H7 (cell line): ENCODE measurements around the gene ARHGDIA. TPM values are rescaled to one million over a fixed set of nuclear protein-coding genes. Genes with fewer than 3 reads are reported as not detected.

Experiments
- DNase-seq: peaks from one replicate; pipeline ENCODE4 v3.0.0; 2012
- H3K27me3 ChIP-seq: 2 replicates; pipeline ENCODE4 v1.6.0; 2011; ENCODE audit warnings: mild to moderate bottlenecking, low read length; ENCODE audit not compliant: control insufficient read depth, insufficient read depth
- H3K36me3 ChIP-seq: replicated peaks from 2 replicates; pipeline ENCODE4 v1.5.1; 2011; ENCODE audit warnings: low read length; ENCODE audit not compliant: control insufficient read depth, insufficient read depth
- H3K4me3 ChIP-seq: 2 replicates; pipeline ENCODE4 v1.5.1; 2011; ENCODE audit warnings: low read depth, mild to moderate bottlenecking, control low read depth, low read length, moderate library complexity; ENCODE audit not compliant: insufficient read depth
- total RNA-seq: library from RNA; depleted of rRNA; stranded (reverse); fragments of >200 nt; shearing (Covaris generic); gene quantifications from 2 replicates; pipeline ENCODE4 v1.2.3, GENCODE V29; 2014

Gene ARHGDIA
- total RNA-seq, 1 experiment from 2014 or later = 158 TPM

GRCh38 chr17:81909966-81910839, 39.1 kb upstream of the ARHGDIA start:
- Histone ChIP-seq H3K27me3 (peaks cover 2% of the 10 kb centered on the region; the same call in 1 of the 2 replicates), H3K4me3 (peak overlapping the region; percentile 78), H3K36me3 (peaks cover 7% of the 10 kb centered on the region)
- no peak for DNase-seq

- Histone ChIP-seq H3K4me3 (no peak overlapping the region), H3K27me3 (peaks cover 2% of the 10 kb centered on the region; the same call in 1 of the 2 replicates), H3K36me3 (peaks cover 5% of the 10 kb centered on the region)
- no peak for DNase-seq
Observed at GRCh38 chr17:81909231-81909630, 38.1 kb upstream of the ARHGDIA start.

GRCh38 chr17:81908793-81909192, 37.7 kb upstream of the ARHGDIA start:
- H3K36me3 ChIP-seq = peaks cover 3% of the 10 kb centered on the region; the same call in 1 of the 2 replicates
- no peak for DNase-seq
- H3K4me3 ChIP-seq = no peak overlapping the region
- H3K27me3 ChIP-seq = peaks cover 2% of the 10 kb centered on the region; the same call in 1 of the 2 replicates

GRCh38 chr17:81907219-81908145, 36.3 kb upstream of the ARHGDIA start:
- Histone ChIP-seq H3K27me3 (peaks cover 3% of the 10 kb centered on the region), H3K36me3 (peaks cover 2% of the 10 kb centered on the region; the same call in 1 of the 2 replicates), H3K4me3 (no peak overlapping the region)
- no peak for DNase-seq

DNA sequence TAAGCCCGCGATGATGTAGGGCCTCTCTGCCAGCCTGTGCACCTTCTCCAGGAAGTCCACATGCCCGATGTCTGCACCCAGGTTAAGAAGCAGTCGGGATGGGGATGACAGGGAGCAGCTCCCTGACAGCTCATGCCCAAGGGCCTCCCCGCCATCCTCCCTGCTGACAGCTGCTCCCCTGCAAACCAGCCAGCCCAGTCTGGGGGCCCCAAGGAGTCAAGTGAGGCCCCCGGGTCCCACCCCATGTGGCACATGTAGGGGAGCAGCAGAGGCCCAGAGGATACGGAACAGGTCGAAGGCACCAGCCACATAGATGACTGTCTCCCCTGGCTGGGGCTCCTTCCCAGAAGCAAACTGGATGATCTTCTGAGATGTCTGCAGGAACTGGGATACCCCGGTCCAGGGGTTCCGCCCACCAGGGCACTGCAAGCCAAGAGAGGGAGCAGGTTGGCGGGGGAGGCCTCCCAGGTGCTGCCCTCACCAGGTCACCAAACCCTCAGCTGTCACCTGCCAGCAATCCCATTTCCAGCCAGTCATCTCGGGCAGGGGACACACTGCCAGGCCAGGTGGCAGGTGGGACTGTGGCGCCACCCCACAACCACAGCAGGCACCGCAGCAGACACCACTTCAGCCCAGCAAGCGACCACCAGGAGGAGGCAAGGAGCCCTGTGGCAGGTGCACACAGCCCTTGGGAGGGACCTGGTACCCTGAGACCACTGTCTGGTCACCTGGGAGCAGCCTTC, 35.5 kb upstream of the ARHGDIA start:
- Histone ChIP-seq H3K4me3 (no peak overlapping the region), H3K27me3 (peaks cover 10% of the 10 kb centered on the region), H3K36me3 (peaks cover 2% of the 10 kb centered on the region; the same call in 1 of the 2 replicates)
- DNase-seq = peak; percentile 77

DNA sequence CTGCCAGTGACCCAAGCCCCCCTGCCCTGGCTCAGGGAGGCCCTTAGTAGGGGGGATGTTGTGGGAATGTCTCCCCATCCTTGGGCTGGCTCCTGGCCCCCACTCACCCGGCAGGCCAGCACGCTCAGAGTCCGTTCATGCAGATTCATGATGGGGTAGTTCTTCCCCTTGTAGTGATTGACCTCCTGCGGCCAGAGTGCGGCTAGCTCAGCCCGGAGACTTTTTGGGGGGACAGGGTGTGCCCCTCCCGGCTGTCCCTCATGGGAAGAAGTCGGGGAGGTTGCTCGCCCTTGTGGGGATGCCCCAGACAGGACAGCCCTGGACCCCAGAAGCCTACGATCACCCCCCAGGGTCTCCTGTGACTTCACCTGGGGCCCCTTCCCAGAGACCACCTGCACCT, 34.9 kb upstream of the ARHGDIA start:
- peaks cover 2% of the 10 kb centered on the region; the same call in 1 of the 2 replicates for H3K36me3 ChIP-seq
- no peak overlapping the region for H3K4me3 ChIP-seq
- peaks cover 16% of the 10 kb centered on the region for H3K27me3 ChIP-seq
- DNase-seq = no peak

DNA sequence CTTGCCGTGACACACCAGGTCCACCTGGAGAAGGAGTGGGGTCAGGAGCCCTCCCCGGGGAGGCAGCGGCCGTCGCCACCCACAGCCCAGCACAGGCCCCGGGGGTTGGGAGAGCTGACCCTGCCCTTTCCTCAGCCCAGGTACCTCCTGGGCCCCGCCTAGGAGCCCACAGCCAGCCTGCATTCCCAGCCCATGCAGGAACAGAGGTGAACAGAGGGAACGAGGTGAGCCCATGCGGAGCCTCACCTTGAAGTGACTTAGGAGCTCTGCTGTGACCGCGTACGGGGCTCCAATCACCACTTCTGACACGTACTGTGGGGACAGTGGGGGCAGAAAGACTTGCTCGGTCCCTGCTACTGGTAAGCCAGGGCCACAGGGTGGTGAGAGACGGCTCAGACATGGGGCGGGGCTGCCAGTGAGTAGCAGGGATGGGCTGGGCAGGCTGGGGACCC, 34.3 kb upstream of the ARHGDIA start:
- Histone ChIP-seq H3K27me3 (peaks cover 17% of the 10 kb centered on the region), H3K4me3 (no peak overlapping the region), H3K36me3 (peaks cover 2% of the 10 kb centered on the region; the same call in 1 of the 2 replicates)
- DNase-seq = no peak

DNA sequence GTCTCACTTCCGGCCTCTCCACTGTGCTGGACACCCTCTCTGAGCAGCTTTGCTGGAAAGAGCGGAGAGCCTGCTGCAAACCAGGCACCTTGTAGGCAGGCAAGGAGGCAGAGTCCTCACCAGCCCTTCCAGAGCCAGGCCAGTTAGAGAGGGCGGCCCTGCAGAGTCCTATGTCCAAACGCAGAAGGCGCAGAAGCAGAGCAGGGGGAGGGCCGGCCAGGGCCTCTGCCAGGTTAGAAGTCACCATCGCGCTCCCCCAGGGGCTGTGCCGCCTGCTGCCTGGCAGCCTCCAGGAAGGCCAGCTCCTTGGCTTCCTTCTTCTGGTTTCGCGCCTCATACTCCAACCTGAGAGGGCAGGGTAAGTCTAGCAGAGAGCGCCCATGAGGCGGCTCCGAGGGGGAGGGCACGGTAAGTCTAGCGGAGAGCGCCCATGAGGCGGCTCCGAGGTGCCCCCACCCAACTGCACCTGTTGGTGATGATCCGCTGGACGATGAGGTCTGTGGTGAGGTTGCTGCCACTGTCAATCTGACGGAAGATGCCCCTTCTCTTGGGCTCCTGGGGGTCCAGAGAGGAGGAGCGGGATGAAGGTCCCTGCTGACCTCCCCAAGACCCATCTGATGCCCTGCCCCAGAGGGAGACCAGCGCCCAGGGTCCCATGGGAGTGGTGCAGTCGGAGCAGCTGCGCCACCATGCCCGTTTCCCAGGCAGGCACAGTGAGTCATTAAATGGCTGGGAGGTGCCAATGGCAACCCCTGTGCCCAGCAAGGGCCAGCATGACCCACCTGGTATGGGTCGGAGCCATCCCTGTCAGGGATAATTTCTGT, 33.7 kb upstream of the ARHGDIA start:
- peaks cover 16% of the 10 kb centered on the region for H3K27me3 ChIP-seq

GRCh38 chr17:81903896-81904599, 32.9 kb upstream of the ARHGDIA start:
- peaks cover 16% of the 10 kb centered on the region for H3K27me3 ChIP-seq
- no peak for DNase-seq
- H3K36me3 ChIP-seq = peaks cover 4% of the 10 kb centered on the region; the same call in 1 of the 2 replicates
- no peak overlapping the region for H3K4me3 ChIP-seq

More for the DNA sequence above, 33.7 kb upstream of the ARHGDIA start:
- Histone ChIP-seq H3K36me3 (peaks cover 2% of the 10 kb centered on the region; the same call in 1 of the 2 replicates), H3K4me3 (no peak overlapping the region)
- DNase-seq = no peak

DNA sequence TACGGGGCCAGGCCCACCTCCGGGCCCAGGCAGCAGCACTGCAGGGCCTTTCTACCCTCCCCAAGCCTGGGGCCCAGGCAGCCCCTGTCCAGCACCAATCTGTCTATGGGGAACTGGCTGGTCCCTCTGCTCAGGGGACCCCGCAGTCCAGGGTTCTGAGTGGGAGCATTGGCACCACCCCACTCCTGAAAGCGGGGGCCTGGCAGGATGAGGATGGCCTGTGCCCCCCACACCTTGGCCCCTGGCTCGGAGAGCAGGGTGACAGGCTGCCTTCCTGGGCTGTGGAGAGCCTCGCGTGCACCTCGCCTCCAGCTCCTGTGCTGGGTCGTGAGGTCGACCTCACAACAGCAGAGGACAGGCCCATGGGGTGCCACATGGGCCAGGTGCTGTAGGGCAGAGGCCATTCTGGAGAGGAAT, 32.3 kb upstream of the ARHGDIA start:
- H3K4me3 ChIP-seq = no peak overlapping the region
- peaks cover 4% of the 10 kb centered on the region; the same call in 1 of the 2 replicates for H3K36me3 ChIP-seq
- peaks cover 16% of the 10 kb centered on the region for H3K27me3 ChIP-seq
- DNase-seq = no peak

DNA sequence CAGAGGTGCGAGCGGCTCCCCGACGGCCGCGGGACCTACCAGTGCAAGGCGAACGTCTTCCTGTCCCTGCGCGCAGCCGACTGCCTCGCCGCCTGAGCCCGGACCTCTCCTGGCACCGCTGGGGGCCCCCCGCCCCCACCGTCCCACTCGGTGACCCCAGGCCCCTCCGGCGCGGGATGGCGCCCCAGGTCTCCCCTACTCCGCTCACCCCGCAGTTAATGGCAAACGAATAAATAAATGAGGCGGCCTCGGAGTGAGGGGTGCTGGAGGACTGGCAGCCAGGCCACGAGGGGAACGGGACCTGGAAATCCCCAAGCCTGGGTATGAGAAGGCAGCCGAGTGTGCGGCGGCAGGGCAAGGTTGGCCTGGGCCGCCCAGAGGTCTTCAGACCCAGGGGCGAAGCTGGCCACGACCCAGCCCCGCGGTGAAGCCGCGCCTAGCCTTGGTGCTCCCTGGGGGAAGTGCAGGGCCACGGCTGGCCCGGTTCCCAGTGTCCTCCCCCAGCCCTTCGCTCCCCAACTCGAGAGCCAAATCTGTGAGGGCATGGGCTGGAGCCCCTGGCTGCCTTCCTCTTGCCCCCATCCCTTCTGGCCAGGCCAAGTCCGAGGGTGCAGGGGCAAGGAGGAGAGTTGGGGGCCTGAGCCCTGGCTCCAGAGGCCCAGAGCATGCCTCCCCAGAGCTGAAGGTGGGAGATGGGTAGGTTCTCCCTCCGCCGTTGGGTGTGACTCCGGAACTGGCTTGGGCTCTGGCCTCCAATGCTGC, 31.7 kb upstream of the ARHGDIA start:
- DNase-seq = peak; percentile 84
- H3K27me3 ChIP-seq = peaks cover 16% of the 10 kb centered on the region
- peaks cover 6% of the 10 kb centered on the region for H3K36me3 ChIP-seq
- peak overlapping the region; percentile 34 for H3K4me3 ChIP-seq

DNA sequence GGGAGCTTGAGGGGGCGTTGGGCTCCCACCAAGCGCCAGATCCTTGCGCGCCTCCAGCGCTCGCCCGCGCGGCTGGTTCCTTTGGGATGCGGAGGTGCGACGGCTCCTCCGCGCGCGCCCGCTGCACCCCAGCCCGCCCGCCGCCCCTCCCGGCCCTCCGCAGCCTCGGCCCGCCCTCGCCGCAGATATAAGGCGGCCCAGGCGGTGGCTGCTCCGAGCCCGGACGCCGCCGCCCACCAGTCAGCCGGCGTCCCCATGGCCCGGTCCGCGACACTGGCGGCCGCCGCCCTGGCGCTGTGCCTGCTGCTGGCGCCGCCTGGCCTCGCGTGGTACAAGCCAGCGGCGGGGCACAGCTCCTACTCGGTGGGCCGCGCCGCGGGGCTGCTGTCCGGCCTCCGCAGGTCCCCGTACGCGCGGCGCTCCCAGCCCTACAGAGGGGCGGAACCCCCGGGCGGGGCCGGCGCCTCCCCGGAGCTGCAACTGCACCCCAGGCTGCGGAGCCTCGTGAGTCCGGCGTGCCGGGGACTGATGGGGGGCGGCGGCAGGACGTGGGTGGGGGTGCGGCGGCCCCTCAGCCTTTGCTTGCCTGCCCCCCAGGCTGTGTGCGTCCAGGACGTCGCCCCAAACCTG, 31.0 kb upstream of the ARHGDIA start, which contains the start of gene NPB:
TSS of gene NPB (plus strand) at position 216 of the 630 bp plus-strand sequence. CDS start at position 256, 40 bp downstream.
- peak; percentile 89 for DNase-seq
- Histone ChIP-seq H3K4me3 (peak within 1 kb of the TSS; percentile 34), H3K27me3 (peaks cover 16% of the 10 kb centered on the region)

More for the DNA sequence above, 31.0 kb upstream of the ARHGDIA start, which contains the start of gene NPB:
- H3K36me3 ChIP-seq = peaks cover 9% of the 10 kb centered on the region
